Mesenchymal stem cell (in vitro differentiated cells and primary cell): ENCODE data around the gene GPR39.

Experiments used
- DNase-seq: peaks from one replicate; pipeline ENCODE4 v3.0.0-alpha.2; 2013
- H2AFZ ChIP-seq: one replicate; pipeline ENCODE4 v1.6.1; 2013; ENCODE audit warnings: low read depth, mild to moderate bottlenecking, control low read depth, inconsistent platforms, low read length, moderate library complexity
- H2AK5ac ChIP-seq: 2 replicates; pipeline ENCODE4 v1.6.1; 2013; ENCODE audit warnings: low read length, moderate library complexity, mild to moderate bottlenecking, inconsistent platforms; ENCODE audit not compliant: severe bottlenecking
- H2BK120ac ChIP-seq: one replicate; pipeline ENCODE4 v1.6.1; 2013; ENCODE audit warnings: low read depth, mild to moderate bottlenecking, inconsistent platforms, low read length, moderate library complexity
- H2BK12ac ChIP-seq, 2 experiments: one replicate each; pipeline ENCODE4 v1.6.1; 2013; ENCODE audit warnings: inconsistent platforms in 2 of 2, low read length in 2 of 2, mild to moderate bottlenecking in 2 of 2, moderate library complexity in 2 of 2, control low read depth in 1 of 2
- H2BK15ac ChIP-seq: one replicate; pipeline ENCODE4 v1.6.1; 2013; ENCODE audit warnings: mild to moderate bottlenecking, low read depth, inconsistent platforms; ENCODE audit not compliant: poor library complexity, severe bottlenecking
- H2BK5ac ChIP-seq: 2 replicates; pipeline ENCODE4 v1.6.1; 2013; ENCODE audit warnings: low read depth, mild to moderate bottlenecking, low read length, control low read depth, inconsistent platforms; ENCODE audit not compliant: poor library complexity, severe bottlenecking
- H3K14ac ChIP-seq, 2 experiments: one replicate each; pipeline ENCODE4 v1.6.1; 2013; ENCODE audit warnings: inconsistent platforms in 2 of 2, low read length in 2 of 2, control low read depth in 1 of 2, mild to moderate bottlenecking in 1 of 2, moderate library complexity in 1 of 2
- H3K18ac ChIP-seq, 2 experiments: one replicate each; pipeline ENCODE4 v1.6.1; 2013; ENCODE audit warnings: inconsistent platforms in 2 of 2, low read length in 2 of 2, control low read depth in 1 of 2, low read depth in 1 of 2, mild to moderate bottlenecking in 1 of 2
- H3K23ac ChIP-seq, 2 experiments: one replicate each; pipeline ENCODE4 v1.6.1; 2013; ENCODE audit warnings: inconsistent platforms in 2 of 2, low read length in 2 of 2, mild to moderate bottlenecking in 2 of 2, moderate library complexity in 2 of 2, control low read depth in 1 of 2
- H3K27ac ChIP-seq: 2 replicates; pipeline ENCODE4 v1.5.1; 2013; ENCODE audit warnings: mild to moderate bottlenecking, moderate library complexity, low read length, control low read depth, inconsistent platforms; ENCODE audit not compliant: poor library complexity, severe bottlenecking
- H3K27me3 ChIP-seq, 2 experiments: 2 replicates each; pipeline versions ENCODE4 v1.6.1 to v1.7.0; 2013; ENCODE audit warnings: low read length in 2 of 2, mild to moderate bottlenecking in 2 of 2, moderate library complexity in 2 of 2, control low read depth in 1 of 2, inconsistent platforms in 1 of 2; ENCODE audit not compliant: control insufficient read depth in 1 of 2, insufficient read depth in 1 of 2
- H3K36me3 ChIP-seq, 2 experiments: 2 replicates each; pipeline versions ENCODE4 v1.6.1 to v1.7.0; 2013; ENCODE audit warnings: low read length in 2 of 2, control low read depth in 1 of 2, inconsistent platforms in 1 of 2, low read depth in 1 of 2, mild to moderate bottlenecking in 1 of 2; ENCODE audit not compliant: insufficient read depth in 2 of 2, control insufficient read depth in 1 of 2
- H3K4ac ChIP-seq, 2 experiments: one replicate each; pipeline ENCODE4 v1.6.1; 2013; ENCODE audit warnings: inconsistent platforms in 2 of 2, low read length in 2 of 2, mild to moderate bottlenecking in 2 of 2, moderate library complexity in 2 of 2, control low read depth in 1 of 2, low read depth in 1 of 2
- H3K4me1 ChIP-seq: 2 replicates; pipeline ENCODE4 v1.6.1; 2013; ENCODE audit warnings: low read depth, low read length, control low read depth; ENCODE audit not compliant: control insufficient read depth, insufficient read depth
- H3K4me2 ChIP-seq: 2 replicates; pipeline ENCODE4 v1.6.1; 2013; ENCODE audit warnings: low read length, mild to moderate bottlenecking, inconsistent platforms; ENCODE audit not compliant: poor library complexity, severe bottlenecking
- H3K4me3 ChIP-seq, 2 experiments: 2 replicates each; pipeline versions ENCODE4 v1.5.1 to v1.7.0; 2013; ENCODE audit warnings: low read length in 2 of 2, mild to moderate bottlenecking in 2 of 2, control low read depth in 1 of 2, low read depth in 1 of 2; ENCODE audit not compliant: insufficient read depth in 1 of 2
- H3K79me1 ChIP-seq: replicated peaks from 2 replicates; pipeline ENCODE4 v1.6.1; 2013; ENCODE audit warnings: mild to moderate bottlenecking, control low read depth, low read length, inconsistent platforms; ENCODE audit not compliant: poor library complexity, severe bottlenecking
- H3K9ac ChIP-seq: 2 replicates; pipeline ENCODE4 v1.7.0; 2013; ENCODE audit warnings: mild to moderate bottlenecking, low read length, moderate library complexity
- H3K9me3 ChIP-seq: 2 replicates; pipeline ENCODE4 v1.7.0; 2013; ENCODE audit warnings: mild to moderate bottlenecking, low read length; ENCODE audit not compliant: control insufficient read depth
- H4K8ac ChIP-seq: one replicate; pipeline ENCODE4 v1.6.1; 2013; ENCODE audit warnings: inconsistent platforms, mild to moderate bottlenecking, low read length, moderate library complexity
- H4K91ac ChIP-seq: one replicate; pipeline ENCODE4 v1.6.1; 2013; ENCODE audit warnings: mild to moderate bottlenecking, low read length, inconsistent platforms
- WGBS: methylation state at CpG from one replicate; pipeline ENCODE4 v1.1.7; 2013; ENCODE audit warnings: mixed read lengths; 5-methylcytosine and 5-hydroxymethylcytosine counted together

Gene GPR39

DNA sequence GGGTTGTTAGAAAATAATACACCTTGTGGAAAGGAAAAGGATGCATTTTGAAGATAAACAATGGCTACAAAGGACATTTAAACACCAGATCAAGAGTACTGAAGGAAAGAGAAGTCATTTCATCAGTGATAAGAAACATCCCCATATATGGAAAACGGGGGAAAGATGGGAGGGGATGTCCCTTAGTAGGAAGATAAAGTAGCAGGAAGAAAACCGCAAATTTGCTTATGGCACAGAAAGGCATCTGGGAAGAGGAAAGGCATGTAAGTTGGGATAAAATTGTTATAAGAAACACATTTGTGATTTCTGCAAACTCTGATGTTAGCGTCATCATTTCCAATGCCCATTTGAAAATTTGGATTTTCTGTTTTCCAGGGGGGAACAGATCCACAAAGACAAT, 263.9 kb downstream of the GPR39 start:
- no peaks in the 10 kb centered on the region for H3K9me3 ChIP-seq
- DNase-seq: no peak
- H2BK15ac ChIP-seq: no peak overlapping the region
- H2AFZ ChIP-seq: no peak overlapping the region
- no peak overlapping the region for H3K14ac ChIP-seq
- no peak overlapping the region for H4K8ac ChIP-seq
- H3K4me3 ChIP-seq: no peak overlapping the region
- H4K91ac ChIP-seq: no peak overlapping the region
- H2BK12ac ChIP-seq: no peak overlapping the region
- H3K79me1 ChIP-seq: no peaks in the 10 kb centered on the region
- no peak overlapping the region for H2AK5ac ChIP-seq
- H3K4ac ChIP-seq: no peak overlapping the region
- H3K23ac ChIP-seq: no peak overlapping the region
- no peaks in the 10 kb centered on the region for H3K27me3 ChIP-seq
- H2BK5ac ChIP-seq: no peak overlapping the region
- H3K27ac ChIP-seq: no peak overlapping the region
- H2BK120ac ChIP-seq: no peak overlapping the region
- H3K4me1 ChIP-seq: no peaks in the 10 kb centered on the region
- H3K36me3 ChIP-seq: no peaks in the 10 kb centered on the region
- H3K9ac ChIP-seq: no peak overlapping the region
- H3K18ac ChIP-seq: no peak overlapping the region
- 69% methylated on average over 3 of the region's 3 CpGs for WGBS
- H3K4me2 ChIP-seq: no peak overlapping the region

DNA sequence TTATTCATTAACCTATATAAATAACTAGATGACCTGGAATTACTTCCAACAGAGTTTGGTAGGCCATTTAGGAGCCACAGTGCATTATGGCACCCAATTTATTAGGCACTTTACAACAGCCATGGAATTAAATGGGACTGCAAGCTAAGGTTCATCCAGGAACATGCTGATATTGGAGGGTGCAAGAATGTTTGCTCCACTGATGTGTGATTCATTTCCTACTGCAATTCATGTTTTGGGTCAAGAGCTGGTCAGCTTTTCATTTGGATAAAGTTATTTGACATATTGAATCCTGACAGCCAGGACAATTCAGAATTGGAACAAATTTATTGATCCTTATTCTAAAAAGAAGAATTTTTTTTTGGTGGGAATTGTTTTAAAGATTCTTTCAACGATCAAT, 265.2 kb downstream of the GPR39 start:
- Histone ChIP-seq H2BK15ac (no peak overlapping the region), H3K27ac (no peak overlapping the region), H3K4me2 (no peak overlapping the region), H3K14ac (no peak overlapping the region), H3K9ac (no peak overlapping the region), H3K9me3 (no peaks in the 10 kb centered on the region), H2AK5ac (no peak overlapping the region), H3K4me1 (no peaks in the 10 kb centered on the region), H2AFZ (no peak overlapping the region), H2BK12ac (no peak overlapping the region), H4K8ac (no peak overlapping the region), H2BK5ac (no peak overlapping the region), H4K91ac (no peak overlapping the region), H3K4ac (no peak overlapping the region), H3K79me1 (no peaks in the 10 kb centered on the region), H3K4me3 (no peak overlapping the region), H2BK120ac (no peak overlapping the region), H3K23ac (no peak overlapping the region), H3K27me3 (no peaks in the 10 kb centered on the region), H3K18ac (no peak overlapping the region), H3K36me3 (no peaks in the 10 kb centered on the region)
- WGBS: 67% methylated on average over 1 of the region's 1 CpG
- no peak for DNase-seq

DNA sequence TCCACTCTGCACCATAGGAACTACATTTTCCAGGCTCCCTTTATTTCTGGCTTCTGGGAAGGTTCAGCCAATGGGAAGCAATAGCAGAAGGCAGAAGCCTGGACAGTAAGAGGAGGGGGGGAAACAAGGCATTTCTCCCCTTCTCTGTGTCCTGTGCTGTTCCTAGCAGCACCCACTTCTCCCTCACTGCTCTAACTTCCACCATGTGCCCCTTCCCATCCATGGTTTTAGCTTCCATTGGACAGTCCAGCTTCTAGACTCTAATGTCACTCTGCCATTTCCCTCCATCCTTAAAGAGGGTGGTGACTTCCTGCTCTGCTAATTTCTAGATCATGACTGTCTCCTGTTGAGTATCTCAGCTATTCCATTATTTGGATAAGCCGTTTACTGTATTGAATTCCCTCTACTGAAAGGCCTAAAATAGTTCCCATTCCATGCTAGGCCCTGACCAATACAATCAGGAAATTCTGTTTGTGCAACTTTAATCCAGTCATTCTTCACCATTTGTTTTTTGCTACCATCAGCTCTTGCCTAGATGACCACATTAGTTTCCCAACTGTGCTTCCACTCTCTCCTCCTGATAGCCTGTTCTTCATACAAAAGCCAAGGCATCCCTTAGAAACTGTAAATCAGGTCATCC, 274.2 kb downstream of the GPR39 start:
- Histone ChIP-seq H2BK15ac (no peak overlapping the region), H2BK120ac (no peak overlapping the region), H3K4me1 (no peaks in the 10 kb centered on the region), H3K79me1 (no peaks in the 10 kb centered on the region), H3K4me3 (no peak overlapping the region), H3K27me3 (no peaks in the 10 kb centered on the region), H4K91ac (no peak overlapping the region), H2AK5ac (no peak overlapping the region), H3K9ac (no peak overlapping the region), H3K4me2 (no peak overlapping the region), H3K4ac (no peak overlapping the region), H3K36me3 (no peaks in the 10 kb centered on the region), H4K8ac (no peak overlapping the region), H3K9me3 (no peaks in the 10 kb centered on the region), H2BK5ac (no peak overlapping the region), H3K14ac (no peak overlapping the region), H3K27ac (no peak overlapping the region), H3K18ac (no peak overlapping the region), H3K23ac (no peak overlapping the region), H2BK12ac (no peak overlapping the region), H2AFZ (no peak overlapping the region)
- peak; percentile 6 for DNase-seq
- WGBS: 46% methylated on average over 1 of the region's 1 CpG

DNA sequence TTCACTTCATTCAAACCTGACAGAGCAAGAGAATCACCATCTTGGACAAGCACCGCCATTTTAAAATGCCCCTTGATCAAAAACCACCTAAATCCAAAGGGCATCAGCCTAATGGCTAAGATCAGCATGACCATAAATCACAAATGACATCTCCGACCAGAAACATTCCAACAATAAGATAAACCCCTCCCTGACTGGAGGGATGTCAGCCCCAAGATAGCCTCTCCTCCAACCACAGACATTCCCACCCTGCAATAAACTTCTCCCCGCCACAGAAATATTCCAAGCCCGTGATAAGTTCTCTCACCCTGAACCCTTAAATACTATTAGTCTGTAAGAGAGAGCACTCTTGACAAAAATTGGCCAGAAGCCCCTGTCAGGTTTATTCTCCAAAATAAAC, 275.0 kb downstream of the GPR39 start:
- Histone ChIP-seq H4K91ac (no peak overlapping the region), H4K8ac (no peak overlapping the region), H2AFZ (no peak overlapping the region), H2BK5ac (no peak overlapping the region), H2BK12ac (no peak overlapping the region), H3K14ac (no peak overlapping the region), H3K23ac (no peak overlapping the region), H3K4me1 (no peaks in the 10 kb centered on the region), H2AK5ac (no peak overlapping the region), H3K9ac (no peak overlapping the region), H2BK120ac (no peak overlapping the region), H3K27me3 (no peaks in the 10 kb centered on the region), H3K18ac (no peak overlapping the region), H3K9me3 (no peaks in the 10 kb centered on the region), H3K79me1 (no peaks in the 10 kb centered on the region), H3K4me2 (no peak overlapping the region), H2BK15ac (no peak overlapping the region), H3K27ac (no peak overlapping the region), H3K4me3 (no peak overlapping the region), H3K36me3 (no peaks in the 10 kb centered on the region), H3K4ac (no peak overlapping the region)
- WGBS: 83% methylated on average over 4 of the region's 4 CpGs
- DNase-seq: no peak
